Stimulated activated CD8-positive, alpha-beta memory T cell treated with anti-CD3 and anti-CD28 coated beads, Interleukin-15, amount 100 ng/mL, for 24 hours (primary cell): ENCODE measurements around the gene DBH.

Source experiments
- DNase-seq: peaks from one replicate; pipeline ENCODE4 v3.0.0-alpha.2; 2020; ENCODE audit warnings: low read depth

Gene DBH

DNA sequence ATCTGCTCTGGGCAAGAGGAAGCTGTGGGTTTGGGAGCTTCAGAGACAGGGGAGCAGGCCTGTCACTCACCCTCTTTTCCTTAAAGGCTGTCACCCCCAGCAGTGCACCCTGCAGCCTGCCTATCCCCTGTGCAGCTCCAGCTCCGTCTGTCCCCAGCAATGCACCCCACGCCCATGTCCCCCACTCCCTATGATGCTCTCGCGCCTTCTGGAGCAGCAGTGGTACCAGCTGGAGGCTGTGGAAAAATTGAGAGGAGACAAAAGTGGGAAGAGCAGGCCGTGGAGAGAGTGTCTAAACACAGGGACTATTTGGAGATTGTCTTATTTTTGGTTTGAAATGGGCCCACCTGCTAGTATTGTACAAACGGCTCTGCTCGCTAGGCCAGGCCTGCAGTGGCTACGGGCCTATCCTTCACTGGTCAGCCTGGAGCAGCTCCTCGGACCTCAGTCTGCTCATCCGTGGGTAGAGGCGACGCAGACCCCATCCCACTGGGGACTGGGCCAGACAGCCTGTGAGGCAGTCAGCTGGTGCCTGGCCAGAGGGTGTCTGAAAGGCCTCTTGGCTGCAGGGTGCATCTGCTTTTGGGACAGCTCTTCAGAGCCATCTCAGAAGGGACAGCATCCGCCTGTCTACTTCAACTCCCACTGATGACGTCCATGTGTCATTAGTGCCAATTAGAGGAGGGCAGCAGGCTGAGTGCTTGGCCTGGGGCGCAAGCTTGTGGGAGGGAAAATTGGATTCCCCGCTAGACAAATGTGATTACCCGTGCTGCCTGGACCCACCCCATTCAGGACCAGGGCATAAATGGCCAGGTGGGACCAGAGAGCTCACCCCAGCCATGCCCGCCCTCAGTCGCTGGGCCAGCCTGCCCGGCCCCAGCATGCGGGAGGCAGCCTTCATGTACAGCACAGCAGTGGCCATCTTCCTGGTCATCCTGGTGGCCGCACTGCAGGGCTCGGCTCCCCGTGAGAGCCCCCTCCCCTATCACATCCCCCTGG, at the start of gene DBH:
Gene DBH (plus strand): TSS at position 831 of the 999 bp plus-strand sequence. CDS start 9 bp downstream, at position 840.
- no peak for DNase-seq

DNA sequence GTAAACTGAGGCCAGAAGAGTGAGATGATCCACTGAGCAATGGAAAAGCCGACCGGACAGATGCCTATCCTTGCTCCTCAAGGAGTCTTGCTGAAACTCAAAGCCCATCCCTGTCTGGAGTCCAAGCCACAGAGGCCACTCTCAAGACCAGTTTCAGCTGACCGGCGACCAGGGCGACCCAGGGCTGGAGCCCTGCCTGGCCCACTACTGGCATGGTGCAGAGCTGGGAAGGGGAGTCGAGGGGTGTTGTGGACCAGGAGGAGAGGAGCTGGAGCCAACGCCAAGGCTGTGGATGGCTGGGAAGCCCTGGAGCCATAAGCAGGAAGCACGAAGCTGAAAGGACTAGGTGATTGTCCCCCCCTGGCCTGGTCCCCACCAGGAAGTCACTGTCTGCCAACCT, 49.1 kb upstream of the DBH start:
- no peak for DNase-seq

DNA sequence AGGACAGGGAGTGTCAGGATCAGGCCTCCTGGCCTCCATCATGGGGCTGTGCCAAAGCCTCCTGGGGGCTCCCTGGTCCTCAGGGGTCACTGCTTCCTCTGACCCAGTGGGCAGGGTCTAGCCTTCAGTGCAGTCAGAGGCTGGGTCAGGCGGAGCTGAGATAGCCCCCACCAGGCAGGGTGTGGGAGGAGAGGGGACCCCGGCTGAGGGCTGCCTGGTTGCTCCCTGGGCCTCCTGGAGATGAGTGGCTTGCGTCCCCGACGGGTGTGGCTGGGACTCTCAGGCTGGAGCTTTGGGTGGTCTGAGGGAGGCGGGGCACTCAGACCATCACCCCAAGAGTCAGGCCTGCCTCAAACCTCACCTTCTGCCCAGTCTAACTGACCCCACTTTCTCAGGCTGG, 48.7 kb upstream of the DBH start:
- DNase-seq = no peak

DNA sequence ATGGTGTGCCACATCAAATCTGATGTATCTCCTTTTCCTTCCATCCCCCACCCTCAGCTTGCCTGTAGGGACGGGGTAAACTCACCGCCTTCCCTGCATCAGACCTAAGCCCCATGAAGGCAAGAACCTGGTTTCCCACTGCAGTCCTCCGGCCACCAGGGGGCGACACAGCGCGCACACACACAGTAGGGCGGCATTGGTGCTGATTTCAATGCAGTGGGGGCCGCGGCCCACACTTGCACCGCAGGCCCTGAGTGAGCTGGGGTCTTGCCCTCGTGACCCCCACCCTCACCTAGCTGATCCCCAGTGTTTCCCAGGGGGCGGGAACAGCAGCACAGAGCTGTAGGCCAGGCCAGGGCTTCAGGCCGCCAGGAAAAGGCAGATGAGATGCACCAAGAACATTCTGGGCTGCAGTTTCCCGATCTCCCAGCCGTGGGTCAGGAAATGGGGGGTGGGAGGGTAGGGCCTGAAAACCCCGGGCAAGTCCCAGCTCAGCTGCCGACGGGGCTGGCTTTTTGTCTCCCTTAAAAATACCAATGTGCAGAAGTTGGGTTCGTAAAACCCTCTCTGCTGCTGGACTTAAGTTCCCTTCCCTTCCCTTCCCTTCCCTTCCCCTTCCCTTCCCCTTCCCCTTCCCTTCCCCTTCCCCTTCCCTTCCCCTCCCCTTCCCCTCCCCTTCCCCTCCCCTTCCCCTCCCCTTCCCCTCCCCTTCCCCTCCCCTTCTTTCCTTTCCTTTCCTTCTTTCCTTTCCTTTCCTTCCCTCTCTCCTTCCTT, 46.5 kb upstream of the DBH start:
- DNase-seq = peak; percentile 27

DNA sequence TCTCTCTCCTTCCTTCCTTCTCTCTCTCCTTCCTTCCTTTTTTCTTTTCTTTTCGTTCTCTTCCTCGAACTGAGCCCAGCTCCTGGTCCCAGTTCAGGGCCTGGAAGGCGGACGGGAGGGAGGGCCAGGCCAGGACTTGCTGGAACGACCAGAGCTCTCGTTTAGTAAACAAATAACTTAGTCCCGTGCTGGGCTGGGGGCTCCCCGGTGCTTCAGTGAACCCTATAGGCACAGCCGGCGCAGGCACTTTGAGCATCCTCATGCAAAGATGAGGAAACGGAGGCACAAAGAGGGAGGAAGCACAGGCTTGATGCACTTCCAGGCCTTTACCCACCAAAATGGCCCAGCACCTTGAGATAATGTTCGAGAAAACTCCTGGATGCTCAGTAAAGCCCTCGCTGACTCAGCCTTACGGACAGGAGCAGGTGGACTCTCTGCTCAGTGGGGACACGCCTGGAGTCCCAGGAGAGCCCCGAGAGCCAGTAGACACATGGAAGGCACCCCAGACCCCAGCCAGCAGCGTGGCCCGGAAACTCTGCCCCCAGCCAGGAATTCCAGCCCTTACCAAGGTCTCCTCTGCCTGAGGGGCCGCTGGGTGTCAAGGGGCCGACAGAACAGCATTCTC, 45.8 kb upstream of the DBH start:
- DNase-seq = no peak

DNA sequence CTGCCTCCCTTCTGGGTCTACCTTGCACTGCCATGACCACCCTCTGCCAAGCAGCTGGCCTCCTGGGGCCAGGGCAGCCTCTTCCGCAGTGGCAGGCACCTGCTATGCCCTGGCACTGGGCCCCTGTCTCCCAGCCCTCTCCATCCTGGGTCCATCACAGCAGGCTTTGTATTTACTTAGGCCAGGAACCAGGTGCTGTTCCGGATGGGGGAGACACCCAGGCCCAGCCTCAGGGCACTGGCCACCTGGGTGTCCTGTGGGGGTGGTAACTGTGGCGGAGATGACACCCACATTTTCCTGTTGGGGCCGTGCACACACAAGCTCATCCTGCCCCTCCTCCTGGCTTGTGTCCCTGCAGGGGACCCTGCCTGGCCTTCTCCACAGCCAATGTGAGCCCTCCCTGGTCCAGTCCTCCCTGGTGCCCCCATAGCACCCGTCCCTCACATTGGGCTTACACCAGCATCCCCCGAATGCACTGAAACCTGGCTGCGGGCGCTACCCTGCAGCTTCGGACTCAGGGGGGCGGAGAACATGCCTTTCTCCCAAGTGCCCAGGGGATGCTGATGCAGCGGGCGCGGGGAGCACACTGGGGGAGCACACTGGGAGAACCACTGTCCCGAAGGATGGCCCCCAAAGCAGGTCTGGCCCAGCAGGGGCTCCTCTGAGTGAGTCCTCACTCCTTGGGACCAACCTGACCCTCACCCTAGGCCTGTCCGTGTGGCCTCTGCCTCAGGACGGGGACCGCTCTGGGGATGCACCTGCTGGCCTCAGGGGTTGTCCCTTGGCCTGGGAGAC, 44.9 kb upstream of the DBH start:
- DNase-seq = no peak

DNA sequence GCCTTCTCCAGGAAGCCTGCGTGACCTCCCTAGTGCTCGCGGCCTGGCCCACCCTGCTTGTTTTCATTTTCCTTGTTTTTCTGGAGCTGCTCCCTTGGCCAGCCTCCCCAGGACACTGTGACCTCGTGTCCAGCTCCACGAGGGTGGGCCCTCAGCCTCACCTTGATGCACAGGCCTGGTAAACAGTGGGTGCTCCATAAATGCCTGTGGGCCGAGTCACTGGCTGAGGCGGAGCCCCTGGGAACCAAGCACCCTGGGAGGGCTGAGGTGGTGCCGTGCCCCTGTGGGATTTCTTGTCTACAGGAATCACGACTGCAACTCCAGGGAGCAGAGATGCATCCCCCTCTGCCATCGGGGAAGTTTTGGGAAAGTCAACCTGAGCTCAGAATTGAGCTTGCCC, 44.2 kb upstream of the DBH start:
- no peak for DNase-seq

DNA sequence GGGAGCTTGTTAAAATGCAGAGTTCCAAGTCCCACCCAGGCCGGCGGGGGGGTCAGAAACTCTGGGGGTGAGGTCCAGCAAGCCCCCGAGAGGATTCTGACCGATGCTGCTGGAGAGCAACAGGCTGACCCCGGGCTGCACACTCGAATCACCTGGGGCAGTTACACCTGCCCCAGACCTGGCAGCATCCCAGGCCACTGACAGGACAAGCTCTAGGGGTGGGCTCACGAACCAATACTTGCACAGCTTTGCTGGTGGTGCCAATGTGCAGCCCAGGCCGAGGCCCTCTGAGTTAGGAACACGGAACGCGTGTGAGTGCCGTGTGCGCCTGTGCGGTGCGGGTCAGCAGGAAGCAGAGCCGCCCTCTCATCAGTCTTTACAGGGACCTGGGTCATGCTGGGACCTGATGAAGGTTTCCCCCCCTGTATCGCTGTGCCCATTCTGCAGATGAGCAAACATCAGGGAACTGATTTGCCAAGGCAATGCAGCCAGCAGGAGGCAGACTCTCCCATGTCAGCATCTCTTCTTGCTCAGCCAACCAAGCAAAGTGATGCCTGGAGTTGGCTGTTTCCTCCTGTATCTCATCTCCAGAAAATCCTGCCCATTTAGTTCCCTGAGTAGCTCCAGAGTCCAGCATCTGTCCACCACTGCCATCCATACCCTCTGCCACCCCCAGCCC, 43.3 kb upstream of the DBH start:
- no peak for DNase-seq

DNA sequence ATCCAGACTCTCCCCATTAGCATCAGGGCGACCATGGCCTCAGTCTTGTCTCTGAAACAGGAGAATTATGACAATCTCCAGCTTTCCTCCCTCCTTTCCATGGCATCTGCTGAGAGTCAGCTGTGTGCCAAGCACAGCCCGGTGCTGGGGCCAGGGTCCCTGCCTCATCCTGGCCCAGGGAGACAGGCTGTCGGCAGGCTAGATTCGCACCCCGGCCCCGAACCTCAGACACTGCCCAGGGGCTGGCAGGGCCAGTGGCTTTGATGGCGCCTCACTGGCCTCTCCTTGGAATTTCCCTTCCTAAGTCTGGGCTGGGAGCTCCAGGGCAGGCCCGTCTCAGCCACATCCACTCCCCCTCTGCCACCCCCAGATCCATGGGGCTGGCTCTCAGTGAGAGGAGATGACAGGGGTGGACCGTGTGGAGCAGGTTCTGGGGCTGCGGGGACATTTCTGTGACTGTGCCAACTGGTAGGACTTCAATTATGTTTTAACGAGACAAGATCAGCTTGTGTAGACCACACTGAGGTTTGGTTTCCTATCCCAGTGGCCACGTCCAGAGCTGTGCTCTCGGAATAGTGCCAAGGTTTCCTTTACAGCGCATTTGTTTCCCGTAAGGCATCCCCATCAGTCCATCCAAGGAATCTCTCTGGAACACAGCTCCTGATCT, 42.4 kb upstream of the DBH start:
- no peak for DNase-seq

DNA sequence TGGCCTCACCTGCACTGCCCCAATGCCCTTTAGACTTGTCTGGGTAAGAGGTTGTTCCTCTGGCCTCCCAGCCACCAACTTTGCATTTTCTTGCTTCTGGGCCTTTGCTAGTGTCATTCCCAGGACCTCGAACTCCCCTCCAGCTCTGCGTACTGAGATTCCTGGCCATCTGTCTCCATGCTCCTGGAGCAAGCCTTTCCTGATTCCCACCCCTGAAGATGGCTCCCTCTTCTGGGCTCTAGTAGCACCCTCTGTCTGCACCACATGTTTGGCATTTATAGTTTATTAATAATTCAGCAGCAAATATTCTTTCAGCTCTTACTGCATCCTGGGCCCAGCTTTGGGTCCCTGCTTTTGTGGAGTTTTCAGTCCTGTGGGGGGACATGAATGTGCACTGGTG, 41.9 kb upstream of the DBH start:
- DNase-seq = no peak

DNA sequence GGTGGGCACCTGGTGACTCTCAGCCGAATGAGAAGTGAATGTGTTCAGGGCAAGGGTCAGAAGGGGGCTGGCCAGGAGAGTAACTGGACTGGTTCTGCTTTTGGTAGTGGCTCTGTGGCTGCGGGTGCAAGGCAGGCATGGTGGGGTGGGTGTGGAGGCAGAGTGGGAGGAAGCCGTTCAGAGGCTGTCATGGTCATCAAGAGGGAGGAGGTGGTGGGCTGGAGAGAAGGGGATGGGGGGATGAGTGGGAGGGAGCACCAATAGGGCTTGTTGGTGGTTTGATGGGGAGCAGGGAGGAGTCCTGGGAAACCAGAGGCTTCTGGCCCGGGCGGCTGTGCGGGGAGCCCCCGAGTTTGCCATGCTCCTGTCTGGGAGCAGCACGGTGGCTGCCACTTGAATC, 40.3 kb upstream of the DBH start:
- DNase-seq = no peak

DNA sequence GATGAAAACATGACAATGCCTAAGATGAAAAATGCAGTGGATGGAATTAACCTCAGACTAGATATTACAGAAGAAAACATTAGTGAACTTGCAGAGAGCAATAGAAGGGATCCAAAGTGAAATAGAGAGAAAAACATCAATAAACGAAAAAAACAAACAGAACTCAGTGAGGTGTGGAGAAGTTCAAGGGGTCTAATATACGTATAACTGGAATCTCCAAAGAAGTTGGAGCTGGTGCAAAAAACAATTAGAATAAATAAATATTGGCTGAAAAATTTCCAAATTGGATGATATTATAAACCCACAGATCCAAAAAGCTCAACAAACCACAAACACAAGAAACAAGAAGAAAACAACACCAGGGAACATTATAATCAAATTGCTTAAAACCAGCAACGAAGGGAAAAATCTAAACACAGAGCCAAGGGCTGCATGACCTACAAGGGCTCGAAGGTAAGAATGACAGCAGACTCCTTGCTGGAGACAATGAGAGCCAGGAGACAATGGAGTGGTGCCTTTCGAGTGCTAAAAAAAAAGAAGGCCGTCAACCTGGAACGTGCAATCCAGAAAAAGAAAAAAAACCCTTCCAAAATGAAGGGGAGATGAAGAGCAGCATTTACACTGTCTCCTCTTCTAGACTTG, 38.7 kb upstream of the DBH start:
- no peak for DNase-seq

DNA sequence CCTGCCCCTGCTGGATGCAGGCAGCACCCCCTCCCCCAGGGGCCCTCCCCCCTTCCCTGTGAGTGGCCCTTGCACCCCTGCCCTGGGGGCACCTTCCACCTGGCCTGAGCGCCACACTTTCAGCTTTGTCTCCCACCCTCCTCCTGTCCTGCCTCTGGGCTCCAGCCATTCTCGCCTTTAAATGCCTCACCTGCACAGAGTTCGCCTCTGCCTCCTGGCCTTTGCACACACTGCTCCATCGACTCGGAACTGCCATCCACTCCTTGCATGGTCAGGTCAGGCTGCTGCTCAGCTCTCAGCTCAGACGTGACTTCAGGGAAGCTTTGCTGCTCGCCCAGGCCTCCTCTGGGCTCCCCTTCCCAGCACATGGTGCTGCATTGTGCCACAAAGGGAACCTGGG, 37.2 kb upstream of the DBH start:
- DNase-seq = no peak

DNA sequence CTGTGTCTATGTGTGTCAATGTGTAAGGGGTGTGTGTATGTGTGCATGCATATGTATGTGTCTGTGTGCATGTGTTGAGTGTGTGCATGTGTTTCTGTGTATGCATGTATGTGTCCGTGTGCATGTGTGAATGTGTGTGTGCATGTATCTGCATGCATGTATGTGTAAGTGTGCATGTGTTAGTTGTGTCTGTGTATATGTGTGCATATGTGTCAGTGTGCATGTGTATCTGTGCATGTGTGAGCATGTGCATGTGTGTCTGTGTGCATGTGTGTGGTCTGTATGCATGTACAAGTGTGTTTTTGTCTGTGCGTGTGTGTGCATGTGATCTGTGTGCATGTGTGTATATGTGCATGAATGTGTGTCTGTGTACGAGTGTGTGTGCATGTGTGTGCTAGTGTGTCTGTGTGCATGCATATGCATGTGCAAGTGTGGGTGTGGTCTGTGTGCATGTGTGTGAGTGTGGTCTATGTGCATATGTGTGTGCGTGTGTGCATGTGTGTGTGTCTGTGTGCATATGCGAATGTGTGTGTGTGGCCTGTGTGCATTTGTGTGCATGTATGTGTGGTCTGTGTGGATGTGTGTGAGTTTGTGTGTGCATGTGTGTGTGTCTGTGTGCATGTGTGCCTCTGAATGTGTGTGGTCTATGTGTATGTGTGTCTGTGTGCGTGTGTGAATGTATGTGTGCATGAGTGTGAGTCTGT, 36.5 kb upstream of the DBH start:
- no peak for DNase-seq

DNA sequence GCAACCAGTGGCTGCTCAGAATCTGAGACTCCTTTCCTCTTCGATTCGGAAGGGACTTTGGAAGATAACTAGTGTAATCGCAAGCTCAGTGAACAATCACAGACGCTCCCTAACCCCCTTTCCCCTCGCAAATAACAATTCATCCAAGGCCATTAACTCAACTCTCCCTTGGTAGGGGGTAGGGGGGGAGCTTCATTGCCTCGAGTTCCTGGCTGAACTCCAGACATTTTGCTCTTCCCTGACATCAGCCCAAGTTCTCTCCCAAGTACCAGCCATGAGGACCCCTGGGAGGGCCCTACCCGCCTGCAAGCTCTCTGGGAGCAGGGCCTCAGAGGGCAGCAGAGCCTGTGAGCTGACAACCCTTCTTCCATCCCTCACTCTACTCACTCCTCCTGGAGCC, 35.4 kb upstream of the DBH start:
- no peak for DNase-seq

DNA sequence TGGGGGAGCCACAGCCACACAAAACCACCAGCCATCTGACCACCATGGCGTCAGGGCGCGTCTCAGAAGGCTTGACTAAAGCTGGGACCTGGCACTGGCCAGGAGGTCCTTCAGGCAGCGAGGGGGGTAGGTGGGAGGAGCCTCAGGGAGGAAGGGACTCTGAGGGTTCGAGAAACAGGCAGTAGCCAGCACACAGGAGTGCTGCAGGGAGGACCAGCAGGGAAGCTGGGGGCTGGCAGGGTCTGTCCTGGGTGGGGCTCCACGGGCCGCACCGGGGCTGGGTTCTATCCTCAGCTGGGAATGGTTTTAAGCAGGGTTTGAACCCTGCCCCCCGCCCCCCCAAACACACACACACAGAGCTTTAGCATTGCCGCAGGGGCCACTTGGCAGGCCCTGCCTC, 34.4 kb upstream of the DBH start:
- DNase-seq = no peak

DNA sequence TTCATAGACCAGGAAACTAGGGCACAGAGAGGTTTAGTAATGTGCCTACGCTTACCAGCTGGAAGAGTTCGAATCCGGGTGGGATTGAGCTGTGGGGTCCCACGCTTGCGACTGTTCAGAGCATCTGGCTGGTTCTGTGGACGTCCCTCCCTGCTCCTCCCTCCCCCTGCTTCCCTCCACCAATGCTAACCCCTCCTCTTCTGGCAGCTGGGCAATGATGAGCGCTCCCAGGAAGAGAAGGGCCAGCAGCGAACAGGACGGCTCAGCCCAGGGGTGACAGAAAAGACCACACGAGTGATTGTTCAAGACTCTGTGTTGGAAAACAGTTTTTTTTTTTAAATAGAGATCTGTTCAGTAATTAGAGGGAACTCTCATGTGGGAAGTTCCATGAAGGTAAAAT, 33.9 kb upstream of the DBH start:
- DNase-seq = no peak

DNA sequence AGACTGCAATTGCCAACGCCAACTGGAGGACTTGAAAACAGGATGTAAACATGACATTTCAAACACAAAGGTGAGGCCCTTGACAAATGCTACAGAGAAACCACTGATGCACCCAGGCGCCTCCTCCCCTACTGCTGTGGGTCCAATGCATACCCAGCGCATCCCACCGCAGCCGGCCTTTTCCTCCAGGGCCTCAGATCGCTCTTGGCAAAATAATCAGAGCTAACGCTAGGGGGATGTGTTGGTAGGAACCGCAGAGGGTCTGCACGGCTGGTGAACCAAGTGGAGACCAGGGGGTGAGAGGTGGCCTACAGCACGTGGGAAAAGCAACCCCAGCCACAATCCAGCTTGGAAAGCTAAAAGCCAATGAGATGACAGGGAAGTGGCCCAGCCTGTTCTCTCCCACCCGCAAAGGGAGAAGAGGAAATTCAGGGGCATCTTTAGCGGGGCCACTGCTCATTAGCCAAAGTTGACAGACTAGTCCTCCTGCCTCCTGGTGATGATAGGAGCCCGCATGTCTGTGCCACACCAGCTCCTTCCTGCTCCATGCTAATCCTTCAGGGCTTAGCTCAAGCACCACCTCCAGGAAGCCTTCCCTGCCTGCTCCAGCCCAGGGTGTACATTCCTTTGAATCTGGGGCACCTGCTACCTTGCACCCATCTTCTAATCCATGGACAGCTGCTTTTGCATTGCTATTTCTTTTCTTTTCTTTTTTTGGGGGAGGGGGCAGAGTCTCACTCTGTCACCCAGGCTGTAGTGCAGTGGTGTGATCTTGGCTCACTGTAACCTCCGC, 32.8 kb upstream of the DBH start:
- DNase-seq = no peak

DNA sequence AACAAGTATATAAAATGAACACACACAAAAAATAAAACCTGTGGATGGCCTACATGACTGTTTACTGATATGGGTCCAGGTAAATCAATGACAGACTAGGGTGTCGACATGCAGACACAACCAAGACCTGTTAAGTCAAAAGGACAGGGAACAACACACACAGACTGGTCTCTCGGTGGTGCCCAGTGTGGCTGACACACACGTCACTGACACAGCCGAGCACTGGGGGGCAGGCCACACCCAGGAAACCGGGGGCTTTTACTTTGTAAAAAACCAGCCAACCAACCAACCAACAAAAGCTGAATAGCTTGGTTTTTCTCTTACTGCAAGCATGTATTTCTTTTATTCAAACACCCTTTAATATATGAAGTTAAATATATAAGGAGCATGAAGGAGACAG, 31.9 kb upstream of the DBH start:
- DNase-seq = no peak
